GM12878 (cell line): Measurements from ENCODE around the gene GOT2. TPM values are rescaled to one million over a fixed set of nuclear protein-coding genes. Genes with fewer than 3 reads are reported as not detected.

Source experiments
- ATAC-seq: fragments of 200-7000 bp; cut with Tn5 transposase; 3 replicates; pipeline ENCODE4 v1.9.1; 2020; ENCODE audit warnings: mild to moderate bottlenecking, moderate library complexity
- BruUV-seq: library from RNA; stranded (reverse); fragments of 400-500 nt; replicated peaks from 2 replicates; lab custom pipeline; 2021; lab: Mats Ljungman, UMichigan
- CTCF ChIA-PET: fragments of 300-600 bp; sonication (Branson Sonifier 250); formaldehyde crosslinking; extraction: SDS; loops from one replicate; lab custom pipeline; 2021; ENCODE audit warnings: inconsistent platforms; lab: Yijun Ruan, JAX
- POLR2A ChIA-PET: fragments of 350-600 bp; formaldehyde crosslinking; extraction: SDS; loops from one replicate; lab custom pipeline; 2021; ENCODE audit warnings: inconsistent platforms; lab: Charles Lee
- RAD21 ChIA-PET: fragments of 300-600 bp; sonication (Branson Sonifier 250); formaldehyde crosslinking; loops from one replicate; lab custom pipeline; 2023; ENCODE audit warnings: antibody characterized with exemption; ENCODE audit not compliant: unreplicated experiment; lab: Charles Lee
- SMC1A ChIA-PET: fragments of 300-600 bp; sonication (Branson Sonifier 250); formaldehyde crosslinking; loops from one replicate; lab custom pipeline; 2023; ENCODE audit not compliant: unreplicated experiment, uncharacterized antibody; lab: Charles Lee
- DNase-seq: peaks from one replicate; pipeline ENCODE4 v3.0.0-alpha.2; 2011; ENCODE audit warnings: low read depth, low spot score
- FAIRE-seq: peaks from 3 replicates; lab custom pipeline; 2011; peaks lifted over from hg19 to GRCh38; lab: Jason Lieb, UNC
- H2AFZ ChIP-seq: 2 replicates; pipeline ENCODE4 v1.6.0; 2011; ENCODE audit warnings: low read depth, low read length, control low read depth; ENCODE audit not compliant: control insufficient read depth
- H3K27ac ChIP-seq: 2 replicates; pipeline ENCODE4 v1.5.1; 2011; ENCODE audit warnings: control low read depth; ENCODE audit not compliant: control insufficient read depth, insufficient read depth
- H3K27me3 ChIP-seq, 2 experiments: replicated peaks in 1 of 2; 2 replicates each; pipeline versions ENCODE4 v1.6.0 to v1.6.1; 2011; ENCODE audit warnings: low read length in 1 of 2; ENCODE audit not compliant: control insufficient read depth in 2 of 2, insufficient read depth in 2 of 2
- H3K36me3 ChIP-seq, 2 experiments: 2 replicates each; pipeline ENCODE4 v1.5.1; 2011; ENCODE audit warnings: low read length in 1 of 2; ENCODE audit not compliant: control insufficient read depth in 2 of 2, insufficient read depth in 2 of 2
- H3K4me1 ChIP-seq: 2 replicates; pipeline ENCODE4 v1.6.1; 2011; ENCODE audit warnings: mild to moderate bottlenecking, low read length, moderate library complexity, mixed read lengths; ENCODE audit not compliant: control insufficient read depth, insufficient read depth
- H3K4me2 ChIP-seq: 2 replicates; pipeline ENCODE4 v1.6.0; 2011; ENCODE audit warnings: control low read depth; ENCODE audit not compliant: control insufficient read depth, insufficient read depth
- H3K4me3 ChIP-seq: fragments of 200-600 bp; sonication (generic); 2 replicates; pipeline ENCODE4 v1.5.1; 2016
- H3K79me2 ChIP-seq: 2 replicates; pipeline ENCODE4 v1.6.0; 2011; ENCODE audit warnings: low read length; ENCODE audit not compliant: control insufficient read depth, insufficient read depth
- H3K9ac ChIP-seq: 2 replicates; pipeline ENCODE4 v1.8.0; 2011; ENCODE audit warnings: low read length, control low read depth, mixed read lengths; ENCODE audit not compliant: control insufficient read depth, insufficient read depth
- H3K9me3 ChIP-seq: replicated peaks from 3 replicates; pipeline ENCODE4 v1.5.1; 2011; ENCODE audit warnings: mild to moderate bottlenecking, low read length; ENCODE audit not compliant: control insufficient read depth, insufficient read depth
- H4K20me1 ChIP-seq: 2 replicates; pipeline ENCODE4 v1.6.0; 2011; ENCODE audit not compliant: control insufficient read depth, insufficient read depth
- BCL3 ChIP-seq: IDR thresholded peaks from 2 replicates; pipeline ENCODE4 v1.6.1; 2011; ENCODE audit warnings: borderline replicate concordance, low read depth, mild to moderate bottlenecking, moderate library complexity, low read length; ENCODE audit not compliant: insufficient read depth, poor library complexity, severe bottlenecking
- CEBPB ChIP-seq, 2 experiments: fragments of 150-350 bp in 1 of 2; IDR thresholded peaks; 2 replicates each; pipeline ENCODE4 v1.6.1; 2012 to 2014; ENCODE audit warnings: low read depth in 2 of 2, low read length in 2 of 2, borderline replicate concordance in 1 of 2, inconsistent platforms in 1 of 2
- CREB1 ChIP-seq: IDR thresholded peaks from 2 replicates; pipeline ENCODE4 v1.6.1; 2012; ENCODE audit warnings: low read depth, mild to moderate bottlenecking, inconsistent platforms
- GABPA ChIP-seq: IDR thresholded peaks from 2 replicates; pipeline ENCODE4 v1.6.1; 2014; ENCODE audit warnings: antibody characterized with exemption, low read depth, mild to moderate bottlenecking, inconsistent platforms
- IRF5 ChIP-seq: fragments of 450-650 bp; IDR thresholded peaks from 2 replicates; pipeline ENCODE4 v1.6.1; 2017; ENCODE audit warnings: borderline replicate concordance
- JUND ChIP-seq: IDR thresholded peaks from 2 replicates; pipeline ENCODE4 v1.6.1; 2012; ENCODE audit warnings: low read depth, mild to moderate bottlenecking, low read length, improper control_type of control experiment, moderate library complexity
- RUNX3 ChIP-seq: IDR thresholded peaks from 2 replicates; pipeline ENCODE4 v1.6.1; 2012; ENCODE audit warnings: low read length, inconsistent platforms
- SMARCA5 ChIP-seq: fragments of 450-650 bp; IDR thresholded peaks from 2 replicates; pipeline ENCODE4 v1.6.1; 2017; ENCODE audit warnings: mild to moderate bottlenecking
- TAF1 ChIP-seq: IDR thresholded peaks from 2 replicates; pipeline ENCODE4 v1.6.1; 2011; ENCODE audit warnings: mild to moderate bottlenecking, low read depth, low read length, borderline replicate concordance
- ZZZ3 ChIP-seq: IDR thresholded peaks from 2 replicates; pipeline ENCODE4 v1.6.1; 2011; ENCODE audit warnings: low read depth; ENCODE audit not compliant: control insufficient read depth, insufficient read length
- in situ Hi-C: fragments of 300-500 bp; cut with MboI; formaldehyde crosslinking; loops from 9 replicates; pipeline ENCODE4 v1.14.3; 2018; ENCODE audit warnings: mixed read lengths
- intact Hi-C: fragments of 100-400 bp; cut with micrococcal nuclease; formaldehyde crosslinking; loops from one replicate; pipeline ENCODE4 v1.14.2; 2022; ENCODE audit not compliant: unreplicated experiment
- polyA plus RNA-seq, 11 experiments: library from polyadenylated mRNA; depleted of rRNA in 4 of 11; unstranded in 6 of 11; stranded (reverse) in 5 of 11; fragments of >200 nt; fragmentation: Nextera tagmentation in 4 of 11; fragmentation: Illumina TruSeq in 1 of 11; extraction: Ambion mirVana in 4 of 11; extraction: Trizol in 1 of 11; gene quantifications; 1 replicate in 1 of 11; 2 replicates in 10 of 11; pipeline versions ENCODE4 v1.2.1 to v1.2.3, GENCODE V29; 2011 to 2016; ENCODE audit warnings: inconsistent platforms in 2 of 11, missing spikeins in 2 of 11, low read depth in 1 of 11
- total RNA-seq, 4 experiments: library from RNA; depleted of rRNA in 3 of 4; stranded (reverse); fragments of >200 nt in 3 of 4; fragmentation: Illumina TruSeq in 1 of 4; extraction: Trizol in 1 of 4; gene quantifications; 2 replicates each; pipeline versions ENCODE4 v1.2.1 to v1.2.3, GENCODE V29; 2013 to 2021

The GOT2 gene
- total and polyA plus RNA-seq, 10 of the 15 experiments (the other 5 are each of a cell fraction or from before 2014, with no cell fraction given) = 41.7 to 235 (median 83.7) TPM

- ChIA-PET CTCF (no interaction called here), RAD21 (no interaction called here), POLR2A (no interaction called here), SMC1A (no interaction called here)
- H3K4me2 ChIP-seq = no peak overlapping the region
- intact Hi-C loops (no loop called here), in situ Hi-C loops (loop anchor here (25.0 kb wide), 1 partner anchor 230 kb away; the partner anchor contains the start of genes NDRG4 and SETD6)
- TF ChIP-seq JUND (no peak), TAF1 (no peak), CREB1 (no peak), ZZZ3 (no peak), BCL3 (no peak), RUNX3 (no peak), GABPA (no peak), CEBPB (IDR thresholded peaks at IDR 0.05; ENCODE audit: borderline replicate concordance in 1 of 2, low read depth in 2 of 2, low read length in 2 of 2) (no peak), IRF5 (no peak), SMARCA5 (no peak)
- no peaks in the 10 kb centered on the region for H3K9me3 ChIP-seq
- no peak overlapping the region for H3K9ac ChIP-seq
- FAIRE-seq = no peak
- no peak for ATAC-seq
- BruUV-seq = no TSS peak
- no peaks in the 10 kb centered on the region for H4K20me1 ChIP-seq
- no peaks in the 10 kb centered on the region for H3K36me3 ChIP-seq
- H2AFZ ChIP-seq = no peak overlapping the region
- H3K4me1 ChIP-seq = no peaks in the 10 kb centered on the region
- H3K79me2 ChIP-seq = no peaks in the 10 kb centered on the region
- DNase-seq = no peak
- H3K27me3 ChIP-seq = no peaks in the 10 kb centered on the region; a peak in 1 of 4 replicates
- H3K4me3 ChIP-seq = no peak overlapping the region
- no peak overlapping the region for H3K27ac ChIP-seq
Observed at GRCh38 chr16:58741976-58742375, 7.9 kb upstream of the GOT2 start.
